HG03354 (cell line): ENCODE results near the gene HECTD2.
"Not testable (repeated sequence)": the region's sequence is repeated elsewhere in the genome, so short reads cannot be mapped to it uniquely, and the experiment has no call there.

Experiments used
- ATAC-seq: cut with Tn5 transposase; IDR thresholded peaks from one replicate; pipeline ENCODE4 v1.9.1; 2021; ENCODE audit warnings: mild to moderate bottlenecking; ENCODE audit not compliant: unreplicated experiment, poor library complexity, severe bottlenecking

Gene HECTD2, protein sequence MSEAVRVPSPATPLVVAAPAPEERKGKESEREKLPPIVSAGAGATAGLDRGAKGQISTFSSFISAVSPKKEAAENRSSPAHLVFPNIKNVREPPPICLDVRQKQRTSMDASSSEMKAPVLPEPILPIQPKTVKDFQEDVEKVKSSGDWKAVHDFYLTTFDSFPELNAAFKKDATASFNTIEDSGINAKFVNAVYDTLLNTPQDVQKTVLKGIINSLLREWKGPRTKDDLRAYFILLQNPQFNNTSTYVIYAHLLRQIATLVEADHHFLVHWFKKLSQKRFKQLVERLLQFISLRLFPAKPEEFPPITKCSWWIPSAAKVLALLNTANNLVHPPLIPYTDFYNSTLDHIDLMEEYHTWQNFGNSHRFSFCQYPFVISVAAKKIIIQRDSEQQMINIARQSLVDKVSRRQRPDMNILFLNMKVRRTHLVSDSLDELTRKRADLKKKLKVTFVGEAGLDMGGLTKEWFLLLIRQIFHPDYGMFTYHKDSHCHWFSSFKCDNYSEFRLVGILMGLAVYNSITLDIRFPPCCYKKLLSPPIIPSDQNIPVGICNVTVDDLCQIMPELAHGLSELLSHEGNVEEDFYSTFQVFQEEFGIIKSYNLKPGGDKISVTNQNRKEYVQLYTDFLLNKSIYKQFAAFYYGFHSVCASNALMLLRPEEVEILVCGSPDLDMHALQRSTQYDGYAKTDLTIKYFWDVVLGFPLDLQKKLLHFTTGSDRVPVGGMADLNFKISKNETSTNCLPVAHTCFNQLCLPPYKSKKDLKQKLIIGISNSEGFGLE

DNA sequence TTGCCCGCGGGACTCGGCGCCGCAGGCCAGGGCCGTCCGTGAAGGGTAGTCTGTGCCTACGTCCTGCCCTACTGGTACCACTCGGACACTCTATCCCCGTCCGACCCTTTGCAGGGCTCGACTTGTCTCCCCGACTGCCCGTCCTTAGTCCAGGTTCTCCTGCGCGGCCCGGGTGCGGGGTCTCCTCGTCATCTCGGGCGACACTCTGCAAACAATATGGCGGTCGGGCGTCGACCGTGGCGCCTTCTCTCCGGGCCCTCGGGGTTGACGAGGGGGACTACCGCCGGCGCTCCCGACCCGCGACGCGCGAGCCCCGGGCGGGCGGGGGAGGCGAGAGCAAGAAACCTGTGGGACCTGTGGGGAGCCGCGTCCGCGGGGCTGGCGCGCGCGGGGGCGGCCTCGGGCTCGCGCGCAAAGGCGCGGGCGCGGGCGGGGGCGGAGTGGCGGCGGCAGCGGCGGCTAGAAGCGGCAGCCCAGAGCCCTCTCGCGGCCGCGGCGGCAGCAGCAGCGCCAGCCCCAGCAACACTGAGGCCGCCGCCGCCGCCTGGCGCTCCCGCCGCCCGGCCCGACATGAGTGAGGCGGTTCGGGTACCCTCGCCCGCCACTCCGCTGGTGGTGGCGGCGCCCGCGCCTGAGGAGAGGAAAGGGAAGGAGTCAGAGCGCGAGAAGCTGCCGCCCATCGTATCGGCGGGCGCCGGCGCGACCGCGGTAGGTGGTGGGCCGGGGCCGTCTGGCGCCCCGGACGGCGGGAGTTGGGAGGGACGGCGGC lies at the start of gene HECTD2:
TSS of gene HECTD2 (plus strand) at position 476 of the 769 bp plus-strand sequence. CDS start at position 571, 95 bp downstream.
- ATAC-seq: peak; percentile 92

DNA sequence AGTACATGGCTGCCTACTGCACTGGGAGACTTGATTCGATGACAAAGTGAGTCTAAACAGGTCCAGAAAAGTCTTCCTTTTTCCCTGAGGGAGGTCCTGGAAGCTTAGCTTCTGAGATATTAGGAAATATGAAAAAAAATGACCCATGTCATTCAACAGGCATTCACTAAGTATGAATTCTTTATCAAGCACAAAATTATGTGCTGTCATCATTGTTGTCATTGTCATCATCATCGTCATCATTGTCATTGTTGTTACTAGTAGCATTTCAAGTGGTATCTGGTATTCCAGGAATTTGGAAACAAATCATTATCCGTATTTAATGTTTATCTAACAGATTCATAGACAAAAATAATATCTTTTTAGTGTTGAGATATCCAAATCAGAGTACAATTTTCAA lies 49.7 kb upstream of the HECTD2 start:
- ATAC-seq: no peak

GRCh38 chr10:91365519-91365918 lies 44.6 kb upstream of the HECTD2 start:
- not testable (repeated sequence) for ATAC-seq

DNA sequence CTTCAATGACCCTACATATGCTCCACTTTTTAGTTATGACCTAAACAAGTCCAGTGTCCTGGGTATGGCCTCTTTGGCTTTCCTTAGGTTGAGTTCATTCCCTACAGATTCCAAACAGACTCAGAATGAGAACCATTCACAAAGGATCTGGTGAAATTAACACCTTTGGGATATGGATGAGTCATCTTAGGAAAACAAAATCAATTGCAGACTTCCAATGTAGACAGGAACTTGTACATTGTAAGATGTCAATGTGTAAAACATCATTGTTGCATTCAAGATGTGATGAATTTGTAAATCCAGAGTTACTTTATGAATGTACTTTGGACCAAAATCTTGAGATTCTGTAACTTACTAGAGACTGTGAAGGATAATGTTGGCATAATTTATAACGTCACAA lies 43.4 kb upstream of the HECTD2 start:
- no peak for ATAC-seq

DNA sequence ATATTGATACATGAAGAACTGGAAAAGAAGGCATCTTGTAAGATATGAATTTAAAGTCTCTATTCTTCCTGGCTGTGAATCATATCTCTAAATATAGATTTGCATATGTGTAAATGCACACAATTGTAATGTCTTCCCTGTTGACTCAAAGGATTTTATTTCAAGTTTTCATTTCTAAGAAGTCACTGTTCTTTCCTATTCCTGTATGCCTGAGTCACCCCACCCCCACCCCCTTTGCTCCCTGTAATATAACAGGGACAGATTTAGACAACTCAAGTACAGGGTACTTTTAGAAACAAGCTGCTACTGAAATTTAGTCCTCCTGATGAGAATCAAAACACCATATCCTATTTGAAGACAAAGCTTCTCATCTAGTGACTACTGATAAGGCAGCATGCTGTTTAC lies 43.0 kb upstream of the HECTD2 start:
- no peak for ATAC-seq

GRCh38 chr10:91367558-91367957 lies 42.6 kb upstream of the HECTD2 start:
- ATAC-seq: no peak

DNA sequence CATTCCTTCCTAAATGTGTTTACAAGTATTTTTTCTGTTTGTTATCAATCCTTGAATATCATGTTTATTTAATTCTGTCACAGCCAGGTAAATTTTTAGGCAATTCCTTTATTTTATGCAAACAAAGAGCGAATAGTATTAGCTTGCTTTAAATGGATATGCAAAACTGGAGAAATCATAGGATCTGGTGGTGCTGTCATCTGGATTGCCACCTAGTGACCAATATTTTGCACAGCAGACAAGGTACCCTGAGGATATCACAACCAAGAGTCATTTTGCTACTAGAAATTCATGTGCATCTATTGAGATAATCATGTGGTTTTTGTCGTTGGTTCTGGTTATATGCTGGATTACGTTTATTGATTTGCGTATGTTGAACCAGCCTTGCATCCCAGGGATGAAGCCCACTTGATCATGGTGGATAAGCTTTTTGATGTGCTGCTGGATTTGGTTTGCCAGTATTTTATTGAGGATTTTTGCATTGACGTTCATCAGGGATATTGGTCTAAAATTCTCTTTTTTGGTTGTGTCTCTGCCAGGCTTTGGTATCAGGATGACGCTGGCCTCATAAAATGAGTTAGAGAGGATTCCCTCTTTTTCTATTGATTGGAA lies 40.1 kb upstream of the HECTD2 start:
- ATAC-seq: not testable (repeated sequence)

DNA sequence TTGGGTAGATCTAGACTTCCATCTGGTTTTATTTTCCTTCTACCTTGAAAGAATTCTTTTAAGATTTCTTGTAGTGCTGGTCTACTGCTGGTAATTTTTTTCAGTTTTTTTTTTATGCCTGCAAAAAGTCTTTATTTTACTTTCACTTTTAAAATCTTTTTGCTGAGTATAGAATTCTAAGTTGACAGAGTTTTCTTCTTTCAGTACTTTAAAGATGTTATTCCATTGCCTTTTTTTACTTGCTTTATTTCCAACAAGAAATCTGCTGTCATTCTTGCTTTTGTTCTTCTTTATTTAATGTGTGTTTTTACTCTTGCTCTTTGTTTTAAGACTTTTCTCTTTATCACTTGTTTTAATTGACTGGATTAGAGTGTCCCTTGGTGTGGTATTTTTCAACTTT lies 36.1 kb upstream of the HECTD2 start:
- no peak for ATAC-seq

DNA sequence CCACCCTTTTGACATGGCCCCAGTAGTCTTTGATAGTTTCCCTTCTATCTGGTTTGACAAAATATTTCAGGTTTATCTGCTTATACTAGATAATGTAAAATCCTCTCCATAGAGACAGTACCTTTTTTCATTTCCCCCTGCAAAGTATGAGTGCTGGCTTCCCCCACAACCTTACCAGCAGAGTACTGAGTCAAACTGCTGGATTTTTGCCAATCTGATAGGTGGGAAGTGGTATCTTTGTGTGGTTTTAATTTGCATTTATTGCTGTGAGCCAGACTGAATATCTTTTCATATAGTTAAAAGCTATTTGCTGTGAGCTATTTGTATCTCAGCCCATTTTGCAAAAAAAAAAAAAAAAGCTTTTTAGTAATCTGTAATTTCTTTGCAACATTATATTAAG lies 32.1 kb upstream of the HECTD2 start:
- no peak for ATAC-seq

DNA sequence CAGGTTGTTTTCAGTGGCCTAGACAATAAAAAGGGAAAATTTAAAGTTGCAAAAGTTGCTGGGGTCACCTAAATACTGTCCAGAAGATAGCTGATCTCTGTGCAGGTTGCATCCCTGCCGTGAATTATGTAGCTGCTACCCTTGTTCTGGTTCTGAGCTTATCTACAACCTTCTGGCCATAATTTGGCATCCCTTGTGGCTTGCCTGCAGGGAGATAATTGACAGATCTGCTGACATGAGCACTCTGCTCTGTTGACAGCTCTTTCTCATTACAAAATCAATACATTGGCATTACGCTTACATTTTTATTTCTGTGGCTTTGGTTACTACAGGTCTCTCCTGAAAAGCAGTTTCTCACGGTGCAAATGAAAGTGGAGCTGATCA lies 29.3 kb upstream of the HECTD2 start:
- no peak for ATAC-seq

DNA sequence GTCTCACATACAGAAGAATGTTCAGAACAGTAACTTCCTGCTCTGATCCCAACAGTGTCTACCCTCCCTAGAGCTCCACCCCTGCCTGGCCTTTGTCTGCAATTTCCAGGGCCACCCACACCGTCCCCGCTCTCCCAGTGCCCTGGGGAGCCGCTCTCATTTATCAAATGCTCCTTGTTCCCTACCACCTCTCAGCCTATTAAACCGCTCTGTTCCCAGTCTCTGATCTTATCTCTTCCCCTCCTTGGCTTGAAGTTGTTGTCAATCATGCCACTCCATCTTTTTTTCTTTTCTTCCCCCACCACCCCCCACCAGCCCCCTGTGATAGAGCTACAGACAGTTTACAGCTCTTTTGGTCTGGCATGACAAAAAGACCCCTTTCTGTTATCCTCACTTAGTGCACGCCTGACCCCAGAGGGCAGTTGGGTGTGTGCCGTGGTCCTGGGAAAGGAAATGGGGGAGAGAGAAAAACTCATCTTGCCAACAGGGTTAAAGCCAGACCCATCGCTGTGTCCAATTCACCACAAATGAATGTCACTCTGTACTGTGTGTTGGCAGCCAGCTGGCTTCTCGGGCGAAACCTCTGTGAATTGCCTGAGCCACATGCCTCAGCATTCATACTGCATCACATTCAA lies 28.8 kb upstream of the HECTD2 start:
- ATAC-seq: no peak

DNA sequence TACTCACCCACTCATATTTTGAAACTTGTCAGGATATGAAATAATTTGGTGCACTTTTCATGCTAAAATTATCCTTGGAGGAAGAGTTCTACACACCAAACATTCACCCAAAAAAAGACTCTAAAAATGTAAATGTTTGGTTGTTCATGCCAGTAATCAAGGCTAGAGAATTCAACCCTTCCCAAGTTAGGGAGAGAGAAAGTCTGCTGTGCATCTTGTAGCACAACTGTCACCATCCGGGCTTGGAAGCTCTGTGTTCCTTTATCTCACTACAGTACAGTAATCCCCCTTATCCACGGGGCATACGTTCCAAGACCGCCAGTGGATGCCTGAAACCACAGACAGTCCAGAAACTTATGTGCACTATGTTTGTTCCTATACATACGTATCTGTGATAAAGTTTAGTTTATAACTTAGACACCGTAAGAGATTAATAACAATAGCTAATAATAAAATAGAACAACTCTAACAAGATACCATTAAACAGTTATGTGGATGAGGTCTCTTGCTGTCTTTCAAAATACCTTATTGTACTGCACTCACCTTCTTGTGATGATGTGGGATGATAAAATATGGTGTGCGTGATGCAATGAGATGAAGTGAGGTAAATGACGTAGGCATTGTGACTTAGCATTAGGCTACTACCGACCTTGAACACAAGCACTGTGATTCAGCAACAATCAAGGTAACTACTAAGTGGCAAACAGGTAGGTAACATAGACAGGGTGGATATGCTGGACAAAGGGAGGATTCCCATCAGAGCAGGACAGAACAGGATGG lies 24.6 kb upstream of the HECTD2 start:
- ATAC-seq: no peak

DNA sequence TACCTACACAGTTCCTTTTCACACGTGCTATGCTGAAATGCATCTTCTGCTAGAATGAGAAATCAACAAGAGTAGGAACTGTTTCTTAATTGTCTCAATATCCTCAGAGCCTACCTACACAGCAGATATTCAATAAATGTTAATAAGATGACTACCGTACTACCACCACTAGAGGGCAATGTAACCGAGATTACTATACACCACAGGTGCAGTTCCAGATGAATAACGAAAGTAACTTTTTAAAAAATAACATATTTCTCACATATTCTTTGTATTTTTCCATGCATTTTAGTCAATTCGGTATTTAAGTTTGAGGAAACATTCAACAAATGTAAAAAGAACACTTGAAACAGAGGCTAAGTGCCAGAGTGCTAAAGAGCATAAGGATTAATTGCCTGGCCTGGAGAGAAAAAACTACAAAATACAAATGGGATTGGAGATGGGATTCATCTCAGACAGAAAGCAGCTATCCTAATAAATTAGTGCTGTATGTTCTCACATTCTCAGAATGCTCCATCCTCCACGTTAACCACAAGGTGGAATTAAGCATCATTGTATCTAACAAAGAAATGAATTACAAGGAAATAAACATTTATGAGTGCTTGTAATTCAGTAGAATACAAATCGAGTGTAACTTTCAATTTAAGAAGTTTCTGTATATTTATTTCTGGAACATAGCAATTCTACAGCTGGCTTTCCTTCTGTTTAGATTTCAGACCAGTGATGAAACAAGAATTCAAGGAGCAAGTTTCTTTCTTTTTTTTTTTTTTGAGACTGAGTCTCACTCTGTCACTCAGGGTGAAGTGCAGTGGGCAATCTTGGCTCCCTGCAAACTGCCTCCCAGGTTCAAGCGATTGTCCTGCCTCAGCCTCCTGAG lies 20.3 kb upstream of the HECTD2 start:
- peak; percentile 98 for ATAC-seq

GRCh38 chr10:91390513-91390825 lies 19.7 kb upstream of the HECTD2 start:
- ATAC-seq: not testable (repeated sequence)

- no peak for ATAC-seq
Observed at GRCh38 chr10:91391920-91392319, 18.2 kb upstream of the HECTD2 start.

DNA sequence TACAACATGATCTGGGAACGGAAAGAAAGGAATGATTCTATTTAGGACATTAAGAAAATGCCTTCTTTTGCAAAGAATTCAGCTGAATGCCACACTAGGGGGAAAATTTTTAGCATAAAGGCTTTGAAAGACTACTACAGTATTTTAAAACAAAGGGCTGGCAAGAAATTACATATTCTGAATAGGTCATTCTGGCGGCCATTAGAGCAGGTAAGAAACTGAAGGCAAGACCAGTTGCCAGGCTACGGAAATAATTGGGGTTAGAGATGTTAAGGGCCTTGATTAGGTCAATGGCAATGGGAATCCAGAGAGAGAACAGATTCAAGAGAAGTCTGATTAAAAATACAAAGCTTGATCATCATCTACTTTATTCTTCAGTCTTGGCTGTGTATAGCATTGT lies 3.8 kb upstream of the HECTD2 start:
- ATAC-seq: no peak

DNA sequence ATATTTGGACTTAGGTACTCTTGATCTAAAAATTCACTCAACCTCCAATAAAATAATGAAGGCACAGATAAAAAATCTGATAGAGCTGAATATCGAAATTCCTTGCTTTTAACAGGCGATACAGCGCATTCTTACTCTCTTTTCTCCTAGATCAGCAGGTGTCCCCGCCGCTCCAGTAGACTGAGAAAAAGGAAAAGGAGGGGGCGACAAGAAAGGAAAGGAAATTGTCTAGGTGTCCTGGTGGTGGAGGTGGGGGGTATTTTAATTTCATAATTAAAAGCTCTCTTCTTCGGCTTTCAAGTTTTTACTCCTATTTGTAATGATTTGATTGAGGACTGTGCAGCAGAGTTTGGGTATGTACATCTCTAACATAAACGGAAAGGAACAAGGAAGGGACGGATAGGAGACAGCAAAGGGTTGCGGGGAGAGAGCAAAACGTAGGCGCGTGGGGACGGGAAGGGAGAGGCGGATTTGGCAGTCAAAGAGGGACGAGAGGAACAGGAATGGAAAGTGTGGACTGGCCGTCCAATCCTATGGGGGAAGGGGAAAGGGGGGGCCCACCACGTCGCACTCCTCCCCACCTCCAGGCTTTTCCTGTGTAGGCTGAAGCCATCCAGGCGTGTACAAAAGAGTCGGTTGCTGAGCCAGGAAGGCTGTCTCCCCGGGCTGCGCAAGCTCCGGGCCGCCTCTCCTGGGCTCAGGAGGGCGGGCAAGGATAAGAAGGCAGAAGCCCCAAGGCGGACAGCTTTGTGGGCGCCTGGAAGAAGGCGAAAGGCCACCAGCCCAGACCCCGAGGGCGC lies 875 bp upstream of the HECTD2 start:
- ATAC-seq: peak; percentile 36
